ENCODE data around the gene BOK.

Gene BOK

GRCh38 chr2:241556746-241557145 is 1.8 kb upstream of the BOK start:
- no peak for TF ChIP-seq CTCF (IDR thresholded peaks at IDR 0.05; ENCODE audit: control insufficient read depth, insufficient read depth, low read depth, low read length, missing control alignments)
- no peak overlapping the region for H3K4me3 ChIP-seq (ENCODE audit: control insufficient read depth, low read depth, low read length)

GRCh38 chr2:241559323-241560161 is 997 bp downstream of the BOK start:
- no peak for TF ChIP-seq CTCF (IDR thresholded peaks at IDR 0.05; ENCODE audit: control insufficient read depth, insufficient read depth, low read depth, low read length, missing control alignments)
- peak overlapping the region; percentile 45 for H3K4me3 ChIP-seq (ENCODE audit: control insufficient read depth, low read depth, low read length)
- no peak for DNase-seq (ENCODE audit: low read depth)

More at GRCh38 chr2:241556746-241557145, 1.8 kb upstream of the BOK start:
- DNase-seq (ENCODE audit: low read depth) = no peak

GRCh38 chr2:241560162-241560882 is 1.8 kb downstream of the BOK start:
- no peak for DNase-seq (ENCODE audit: low read depth)
- peak overlapping the region; percentile 45 for H3K4me3 ChIP-seq (ENCODE audit: control insufficient read depth, low read depth, low read length)
- TF ChIP-seq CTCF (IDR thresholded peaks at IDR 0.05; ENCODE audit: control insufficient read depth, insufficient read depth, low read depth, low read length, missing control alignments) = no peak

GRCh38 chr2:241560883-241561474 is 2.4 kb downstream of the BOK start:
- no peak for DNase-seq (ENCODE audit: low read depth)
- H3K4me3 ChIP-seq (ENCODE audit: control insufficient read depth, low read depth, low read length) = peak overlapping the region; percentile 45
- no peak for TF ChIP-seq CTCF (IDR thresholded peaks at IDR 0.05; ENCODE audit: control insufficient read depth, insufficient read depth, low read depth, low read length, missing control alignments)

GRCh38 chr2:241561832-241562231 is 3.3 kb downstream of the BOK start:
- no peak for TF ChIP-seq CTCF (IDR thresholded peaks at IDR 0.05; ENCODE audit: control insufficient read depth, insufficient read depth, low read depth, low read length, missing control alignments)
- no peak overlapping the region for H3K4me3 ChIP-seq (ENCODE audit: control insufficient read depth, low read depth, low read length)
- DNase-seq (ENCODE audit: low read depth) = no peak

GRCh38 chr2:241562269-241562891 is 3.8 kb downstream of the BOK start:
- no peak for DNase-seq (ENCODE audit: low read depth)
- H3K4me3 ChIP-seq (ENCODE audit: control insufficient read depth, low read depth, low read length) = no peak overlapping the region
- TF ChIP-seq CTCF (IDR thresholded peaks at IDR 0.05; ENCODE audit: control insufficient read depth, insufficient read depth, low read depth, low read length, missing control alignments) = no peak

Data from AG09309 (cell line).